ENCODE results near the gene DKKL1. TPM values are rescaled to one million over a fixed set of nuclear protein-coding genes. Genes with fewer than 3 reads are reported as not detected.

DKKL1 gene
- total RNA-seq, result 0.36 TPM in 1 of 2 replicates, not detected in the other

DNA sequence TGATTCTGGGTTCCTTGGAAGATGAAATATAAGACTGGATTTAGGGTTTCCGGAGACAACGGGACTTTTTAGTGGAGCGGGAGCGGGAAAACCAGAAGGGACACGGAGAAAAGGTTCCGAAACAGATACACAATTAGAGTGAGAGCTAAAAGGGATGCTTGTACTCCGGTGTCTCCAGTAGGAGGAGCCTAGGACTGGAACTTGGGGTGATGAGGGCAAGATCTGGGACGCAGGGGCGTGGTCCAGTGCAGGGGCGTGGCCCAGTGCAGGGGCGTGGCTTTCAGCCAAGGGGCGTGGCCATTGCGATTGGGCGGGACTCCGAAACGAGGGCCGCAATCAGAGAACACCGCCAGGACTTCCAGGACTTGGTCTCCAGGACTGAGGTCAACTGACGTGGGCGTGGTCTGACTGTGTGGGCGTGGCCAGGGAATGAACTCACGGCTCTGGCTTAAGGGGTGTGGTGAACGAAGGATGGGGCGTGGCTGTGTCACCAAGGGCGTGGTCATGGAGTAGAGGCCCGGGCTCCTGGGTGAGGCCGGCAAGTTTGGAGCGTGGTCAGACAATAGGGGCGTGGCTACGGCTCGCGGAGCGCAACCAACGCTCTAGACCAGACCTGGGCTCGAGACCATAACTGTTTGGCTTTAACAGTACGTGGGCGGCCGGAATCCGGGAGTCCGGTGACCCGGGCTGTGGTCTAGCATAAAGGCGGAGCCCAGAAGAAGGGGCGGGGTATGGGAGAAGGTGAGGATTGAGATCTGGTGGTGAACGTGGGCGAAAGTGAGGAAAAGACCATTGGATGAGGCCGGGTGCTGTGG lies at the start of gene DKKL1:
TSS of gene DKKL1 (plus strand) at position 610 of the 815 bp plus-strand sequence. CDS start at position 732, 122 bp downstream.
- DNase-seq (ENCODE audit: insufficient read length, low spot score, missing footprints), result peak; percentile 98
- Histone ChIP-seq H3K4me2 (ENCODE audit: insufficient read depth, low read length) (peak within 1 kb of the TSS; percentile 95), H4K20me1 (ENCODE audit: insufficient read depth, low read length) (no peaks in the 10 kb centered on the region), H3K27ac (ENCODE audit: low read depth, low read length) (peak within 1 kb of the TSS; percentile 62), H2AFZ (ENCODE audit: low read length) (peak within 1 kb of the TSS; percentile 94), H3K4me3 (ENCODE audit: insufficient read depth, low read length) (peak within 1 kb of the TSS; percentile 82), H3K27me3 (ENCODE audit: insufficient read depth, low read length) (no peaks in the 10 kb centered on the region), H3K9me3 (ENCODE audit: low read depth, low read length) (no peaks in the 10 kb centered on the region), H3K4me1 (ENCODE audit: insufficient read depth, low read length) (peaks cover 12% of the 10 kb centered on the region), H3K36me3 (ENCODE audit: insufficient read depth, low read length) (no peaks in the 10 kb centered on the region), H3K79me2 (ENCODE audit: insufficient read depth, low read length) (peaks cover 6% of the 10 kb centered on the region)
- TF ChIP-seq, protein P1, sequence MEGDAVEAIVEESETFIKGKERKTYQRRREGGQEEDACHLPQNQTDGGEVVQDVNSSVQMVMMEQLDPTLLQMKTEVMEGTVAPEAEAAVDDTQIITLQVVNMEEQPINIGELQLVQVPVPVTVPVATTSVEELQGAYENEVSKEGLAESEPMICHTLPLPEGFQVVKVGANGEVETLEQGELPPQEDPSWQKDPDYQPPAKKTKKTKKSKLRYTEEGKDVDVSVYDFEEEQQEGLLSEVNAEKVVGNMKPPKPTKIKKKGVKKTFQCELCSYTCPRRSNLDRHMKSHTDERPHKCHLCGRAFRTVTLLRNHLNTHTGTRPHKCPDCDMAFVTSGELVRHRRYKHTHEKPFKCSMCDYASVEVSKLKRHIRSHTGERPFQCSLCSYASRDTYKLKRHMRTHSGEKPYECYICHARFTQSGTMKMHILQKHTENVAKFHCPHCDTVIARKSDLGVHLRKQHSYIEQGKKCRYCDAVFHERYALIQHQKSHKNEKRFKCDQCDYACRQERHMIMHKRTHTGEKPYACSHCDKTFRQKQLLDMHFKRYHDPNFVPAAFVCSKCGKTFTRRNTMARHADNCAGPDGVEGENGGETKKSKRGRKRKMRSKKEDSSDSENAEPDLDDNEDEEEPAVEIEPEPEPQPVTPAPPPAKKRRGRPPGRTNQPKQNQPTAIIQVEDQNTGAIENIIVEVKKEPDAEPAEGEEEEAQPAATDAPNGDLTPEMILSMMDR (IDR thresholded peaks at IDR 0.05; ENCODE audit: extremely low read depth, low read depth, low read length), result peak; percentile 16

DNA sequence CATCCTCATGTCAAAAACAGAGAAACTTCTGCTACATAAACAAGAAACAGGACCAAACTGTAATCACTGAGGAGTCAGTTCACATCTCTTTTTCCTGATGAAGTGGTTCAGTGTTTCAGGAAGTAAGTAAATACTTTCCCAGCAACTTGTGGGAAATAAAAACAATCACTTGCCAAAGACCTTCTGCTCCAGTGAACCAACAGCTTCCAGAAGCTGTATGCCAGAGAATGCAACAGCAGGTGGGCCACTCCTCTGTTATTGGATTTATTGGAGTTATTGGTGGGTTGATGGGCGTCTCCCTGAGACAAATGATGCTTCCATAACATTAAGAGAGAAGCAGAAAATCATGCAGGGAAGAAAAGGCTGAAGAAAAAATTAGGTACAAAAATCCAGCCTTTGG lies 48.6 kb upstream of the DKKL1 start:
- H3K9me3 ChIP-seq (ENCODE audit: low read depth, low read length), result no peaks in the 10 kb centered on the region
- no peak overlapping the region for H2AFZ ChIP-seq (ENCODE audit: low read length)
- no peaks in the 10 kb centered on the region for H3K36me3 ChIP-seq (ENCODE audit: insufficient read depth, low read length)
- no peaks in the 10 kb centered on the region for H3K4me1 ChIP-seq (ENCODE audit: insufficient read depth, low read length)
- H3K27ac ChIP-seq (ENCODE audit: low read depth, low read length), result no peak overlapping the region
- no peaks in the 10 kb centered on the region for H4K20me1 ChIP-seq (ENCODE audit: insufficient read depth, low read length)
- TF ChIP-seq, protein P1 (IDR thresholded peaks at IDR 0.05; ENCODE audit: extremely low read depth, low read depth, low read length), result no peak
- DNase-seq (ENCODE audit: insufficient read length, low spot score, missing footprints), result no peak
- no peak overlapping the region for H3K4me3 ChIP-seq (ENCODE audit: insufficient read depth, low read length)
- H3K27me3 ChIP-seq (ENCODE audit: insufficient read depth, low read length), result no peaks in the 10 kb centered on the region
- H3K79me2 ChIP-seq (ENCODE audit: insufficient read depth, low read length), result no peaks in the 10 kb centered on the region
- H3K4me2 ChIP-seq (ENCODE audit: insufficient read depth, low read length), result no peak overlapping the region

DNA sequence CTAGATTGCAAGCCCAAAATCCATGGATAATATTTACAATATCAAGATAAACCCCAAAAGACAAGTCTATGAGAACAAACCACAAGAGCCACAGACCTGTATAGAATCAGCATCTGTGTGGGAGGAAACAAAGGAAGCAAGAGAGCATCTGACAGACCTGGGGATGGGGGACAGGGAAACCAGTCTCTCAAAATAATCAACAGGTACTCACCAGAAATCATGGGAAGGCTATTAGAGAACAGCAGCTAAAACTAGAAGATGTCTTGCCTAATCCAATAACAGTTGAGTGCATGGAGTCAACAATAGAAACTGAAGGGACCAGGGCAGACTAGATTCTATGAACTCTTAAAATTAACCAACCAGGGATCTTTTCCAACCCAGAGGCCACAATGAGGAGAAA lies 47.4 kb upstream of the DKKL1 start:
- Histone ChIP-seq H3K4me1 (ENCODE audit: insufficient read depth, low read length) (no peaks in the 10 kb centered on the region), H3K4me2 (ENCODE audit: insufficient read depth, low read length) (no peak overlapping the region), H3K27me3 (ENCODE audit: insufficient read depth, low read length) (no peaks in the 10 kb centered on the region), H2AFZ (ENCODE audit: low read length) (no peak overlapping the region), H3K9me3 (ENCODE audit: low read depth, low read length) (no peaks in the 10 kb centered on the region), H3K4me3 (ENCODE audit: insufficient read depth, low read length) (no peak overlapping the region), H3K36me3 (ENCODE audit: insufficient read depth, low read length) (no peaks in the 10 kb centered on the region), H4K20me1 (ENCODE audit: insufficient read depth, low read length) (no peaks in the 10 kb centered on the region), H3K27ac (ENCODE audit: low read depth, low read length) (no peak overlapping the region), H3K79me2 (ENCODE audit: insufficient read depth, low read length) (no peaks in the 10 kb centered on the region)
- no peak for DNase-seq (ENCODE audit: insufficient read length, low spot score, missing footprints)
- TF ChIP-seq, protein P1 (IDR thresholded peaks at IDR 0.05; ENCODE audit: extremely low read depth, low read depth, low read length), result no peak

DNA sequence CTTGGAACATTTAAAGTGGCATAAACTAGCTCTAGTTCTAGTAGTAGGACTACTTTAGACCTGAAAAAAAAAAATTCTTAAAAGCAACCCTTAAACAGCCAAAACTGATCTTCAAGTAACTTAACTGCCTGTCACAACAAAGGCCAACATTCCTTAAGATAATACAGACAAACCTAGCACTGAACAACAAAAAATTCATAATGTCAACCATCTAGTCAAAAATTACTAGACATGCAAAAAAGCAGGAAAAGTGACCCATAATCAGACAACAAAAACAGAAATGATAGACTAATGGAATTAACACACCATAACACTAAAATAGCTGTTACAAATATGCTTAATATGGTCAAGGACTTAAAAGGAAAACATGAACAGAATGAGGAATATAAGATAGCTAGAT lies 45.4 kb upstream of the DKKL1 start:
- Histone ChIP-seq H3K27me3 (ENCODE audit: insufficient read depth, low read length) (no peaks in the 10 kb centered on the region), H3K27ac (ENCODE audit: low read depth, low read length) (no peak overlapping the region), H3K4me1 (ENCODE audit: insufficient read depth, low read length) (no peaks in the 10 kb centered on the region), H3K4me2 (ENCODE audit: insufficient read depth, low read length) (no peak overlapping the region), H3K9me3 (ENCODE audit: low read depth, low read length) (no peaks in the 10 kb centered on the region), H4K20me1 (ENCODE audit: insufficient read depth, low read length) (no peaks in the 10 kb centered on the region), H3K36me3 (ENCODE audit: insufficient read depth, low read length) (no peaks in the 10 kb centered on the region), H2AFZ (ENCODE audit: low read length) (no peak overlapping the region), H3K79me2 (ENCODE audit: insufficient read depth, low read length) (no peaks in the 10 kb centered on the region), H3K4me3 (ENCODE audit: insufficient read depth, low read length) (no peak overlapping the region)
- TF ChIP-seq, protein P1 (IDR thresholded peaks at IDR 0.05; ENCODE audit: extremely low read depth, low read depth, low read length), result no peak
- peak; percentile 21 for DNase-seq (ENCODE audit: insufficient read length, low spot score, missing footprints)
